ENCODE measurements around the gene SPATA12. TPM values are rescaled to one million over a fixed set of nuclear protein-coding genes. Genes with fewer than 3 reads are reported as not detected.

Gene SPATA12
- total and polyA plus RNA-seq, 2 of the 8 experiments (the other 6 are each of a cell fraction or from before 2014, with no cell fraction given), result 0.19 to 0.97 TPM

DNA sequence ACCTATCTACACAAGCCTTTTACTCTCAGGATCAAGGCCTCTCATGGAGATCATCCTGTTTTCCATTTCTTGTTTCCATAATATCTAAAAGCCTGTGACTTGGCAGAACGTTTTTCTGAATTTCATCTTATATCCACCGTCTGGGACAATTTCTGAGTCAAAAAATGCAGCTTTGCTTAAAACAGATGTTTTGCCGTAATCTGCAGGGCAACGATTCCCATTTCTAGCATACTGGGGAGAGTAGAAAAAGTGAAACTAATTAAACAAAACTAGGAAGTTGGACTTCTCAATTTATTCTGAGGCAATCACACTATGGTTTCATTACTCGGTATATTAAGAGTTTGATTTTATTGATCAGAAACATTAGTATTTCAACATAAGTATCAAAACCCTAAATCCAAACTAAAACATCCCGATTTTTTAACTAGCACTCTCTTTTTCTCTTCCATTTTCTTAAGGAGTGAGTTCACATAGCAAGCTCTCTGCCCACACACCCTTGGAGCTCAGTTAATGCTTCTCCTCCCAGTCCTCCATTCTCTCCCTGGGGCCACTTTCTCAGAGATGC is 33.6 kb downstream of the SPATA12 start (continued):
- TF ChIP-seq, protein P1, sequence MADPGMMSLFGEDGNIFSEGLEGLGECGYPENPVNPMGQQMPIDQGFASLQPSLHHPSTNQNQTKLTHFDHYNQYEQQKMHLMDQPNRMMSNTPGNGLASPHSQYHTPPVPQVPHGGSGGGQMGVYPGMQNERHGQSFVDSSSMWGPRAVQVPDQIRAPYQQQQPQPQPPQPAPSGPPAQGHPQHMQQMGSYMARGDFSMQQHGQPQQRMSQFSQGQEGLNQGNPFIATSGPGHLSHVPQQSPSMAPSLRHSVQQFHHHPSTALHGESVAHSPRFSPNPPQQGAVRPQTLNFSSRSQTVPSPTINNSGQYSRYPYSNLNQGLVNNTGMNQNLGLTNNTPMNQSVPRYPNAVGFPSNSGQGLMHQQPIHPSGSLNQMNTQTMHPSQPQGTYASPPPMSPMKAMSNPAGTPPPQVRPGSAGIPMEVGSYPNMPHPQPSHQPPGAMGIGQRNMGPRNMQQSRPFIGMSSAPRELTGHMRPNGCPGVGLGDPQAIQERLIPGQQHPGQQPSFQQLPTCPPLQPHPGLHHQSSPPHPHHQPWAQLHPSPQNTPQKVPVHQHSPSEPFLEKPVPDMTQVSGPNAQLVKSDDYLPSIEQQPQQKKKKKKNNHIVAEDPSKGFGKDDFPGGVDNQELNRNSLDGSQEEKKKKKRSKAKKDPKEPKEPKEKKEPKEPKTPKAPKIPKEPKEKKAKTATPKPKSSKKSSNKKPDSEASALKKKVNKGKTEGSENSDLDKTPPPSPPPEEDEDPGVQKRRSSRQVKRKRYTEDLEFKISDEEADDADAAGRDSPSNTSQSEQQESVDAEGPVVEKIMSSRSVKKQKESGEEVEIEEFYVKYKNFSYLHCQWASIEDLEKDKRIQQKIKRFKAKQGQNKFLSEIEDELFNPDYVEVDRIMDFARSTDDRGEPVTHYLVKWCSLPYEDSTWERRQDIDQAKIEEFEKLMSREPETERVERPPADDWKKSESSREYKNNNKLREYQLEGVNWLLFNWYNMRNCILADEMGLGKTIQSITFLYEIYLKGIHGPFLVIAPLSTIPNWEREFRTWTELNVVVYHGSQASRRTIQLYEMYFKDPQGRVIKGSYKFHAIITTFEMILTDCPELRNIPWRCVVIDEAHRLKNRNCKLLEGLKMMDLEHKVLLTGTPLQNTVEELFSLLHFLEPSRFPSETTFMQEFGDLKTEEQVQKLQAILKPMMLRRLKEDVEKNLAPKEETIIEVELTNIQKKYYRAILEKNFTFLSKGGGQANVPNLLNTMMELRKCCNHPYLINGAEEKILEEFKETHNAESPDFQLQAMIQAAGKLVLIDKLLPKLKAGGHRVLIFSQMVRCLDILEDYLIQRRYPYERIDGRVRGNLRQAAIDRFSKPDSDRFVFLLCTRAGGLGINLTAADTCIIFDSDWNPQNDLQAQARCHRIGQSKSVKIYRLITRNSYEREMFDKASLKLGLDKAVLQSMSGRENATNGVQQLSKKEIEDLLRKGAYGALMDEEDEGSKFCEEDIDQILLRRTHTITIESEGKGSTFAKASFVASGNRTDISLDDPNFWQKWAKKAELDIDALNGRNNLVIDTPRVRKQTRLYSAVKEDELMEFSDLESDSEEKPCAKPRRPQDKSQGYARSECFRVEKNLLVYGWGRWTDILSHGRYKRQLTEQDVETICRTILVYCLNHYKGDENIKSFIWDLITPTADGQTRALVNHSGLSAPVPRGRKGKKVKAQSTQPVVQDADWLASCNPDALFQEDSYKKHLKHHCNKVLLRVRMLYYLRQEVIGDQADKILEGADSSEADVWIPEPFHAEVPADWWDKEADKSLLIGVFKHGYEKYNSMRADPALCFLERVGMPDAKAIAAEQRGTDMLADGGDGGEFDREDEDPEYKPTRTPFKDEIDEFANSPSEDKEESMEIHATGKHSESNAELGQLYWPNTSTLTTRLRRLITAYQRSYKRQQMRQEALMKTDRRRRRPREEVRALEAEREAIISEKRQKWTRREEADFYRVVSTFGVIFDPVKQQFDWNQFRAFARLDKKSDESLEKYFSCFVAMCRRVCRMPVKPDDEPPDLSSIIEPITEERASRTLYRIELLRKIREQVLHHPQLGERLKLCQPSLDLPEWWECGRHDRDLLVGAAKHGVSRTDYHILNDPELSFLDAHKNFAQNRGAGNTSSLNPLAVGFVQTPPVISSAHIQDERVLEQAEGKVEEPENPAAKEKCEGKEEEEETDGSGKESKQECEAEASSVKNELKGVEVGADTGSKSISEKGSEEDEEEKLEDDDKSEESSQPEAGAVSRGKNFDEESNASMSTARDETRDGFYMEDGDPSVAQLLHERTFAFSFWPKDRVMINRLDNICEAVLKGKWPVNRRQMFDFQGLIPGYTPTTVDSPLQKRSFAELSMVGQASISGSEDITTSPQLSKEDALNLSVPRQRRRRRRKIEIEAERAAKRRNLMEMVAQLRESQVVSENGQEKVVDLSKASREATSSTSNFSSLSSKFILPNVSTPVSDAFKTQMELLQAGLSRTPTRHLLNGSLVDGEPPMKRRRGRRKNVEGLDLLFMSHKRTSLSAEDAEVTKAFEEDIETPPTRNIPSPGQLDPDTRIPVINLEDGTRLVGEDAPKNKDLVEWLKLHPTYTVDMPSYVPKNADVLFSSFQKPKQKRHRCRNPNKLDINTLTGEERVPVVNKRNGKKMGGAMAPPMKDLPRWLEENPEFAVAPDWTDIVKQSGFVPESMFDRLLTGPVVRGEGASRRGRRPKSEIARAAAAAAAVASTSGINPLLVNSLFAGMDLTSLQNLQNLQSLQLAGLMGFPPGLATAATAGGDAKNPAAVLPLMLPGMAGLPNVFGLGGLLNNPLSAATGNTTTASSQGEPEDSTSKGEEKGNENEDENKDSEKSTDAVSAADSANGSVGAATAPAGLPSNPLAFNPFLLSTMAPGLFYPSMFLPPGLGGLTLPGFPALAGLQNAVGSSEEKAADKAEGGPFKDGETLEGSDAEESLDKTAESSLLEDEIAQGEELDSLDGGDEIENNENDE (IDR thresholded peaks at IDR 0.05; ENCODE audit: insufficient replicate concordance, low read length), result no peak
- TF ChIP-seq TAF1 (IDR thresholded peaks at IDR 0.05; ENCODE audit: low read depth, low read length) (no peak), SP4 (IDR thresholded peaks at IDR 0.05; ENCODE audit: low read length) (no peak), CBX8 (IDR thresholded peaks at IDR 0.05; ENCODE audit: borderline replicate concordance, low read depth, low read length) (no peak), GTF2F1 (IDR thresholded peaks at IDR 0.05; ENCODE audit: borderline replicate concordance, low read depth, low read length) (no peak), GABPA (IDR thresholded peaks at IDR 0.05; ENCODE audit: borderline replicate concordance, insufficient read depth, low read length) (no peak), KDM1A (IDR thresholded peaks at IDR 0.05; ENCODE audit: borderline replicate concordance, low read length) (no peak)
